DOHH2 (cell line): ENCODE data around the gene VSIR.

Experiments used
- H3F3A ChIP-seq: fragments of 200-600 bp; sonication (generic), shearing (Covaris generic); 2 replicates; pipeline ENCODE4 v1.6.0; 2016; ENCODE audit warnings: antibody characterized with exemption, mild to moderate bottlenecking; ENCODE audit not compliant: control insufficient read depth, insufficient read depth
- H3K27ac ChIP-seq: fragments of 200-600 bp; sonication (generic); 2 replicates; pipeline ENCODE4 v1.5.1; 2014; ENCODE audit warnings: low read depth, mild to moderate bottlenecking, low read length, moderate library complexity
- H3K27me3 ChIP-seq: fragments of 200-600 bp; sonication (generic); 2 replicates; pipeline ENCODE4 v1.6.1; 2014; ENCODE audit warnings: mild to moderate bottlenecking, low read length, mixed read lengths; ENCODE audit not compliant: control insufficient read depth
- H3K36me3 ChIP-seq: fragments of 200-600 bp; sonication (generic); 2 replicates; pipeline ENCODE4 v1.6.1; 2014; ENCODE audit warnings: mild to moderate bottlenecking, low read length, moderate library complexity, mixed read lengths; ENCODE audit not compliant: control insufficient read depth
- H3K4me1 ChIP-seq: fragments of 200-600 bp; sonication (generic); 2 replicates; pipeline ENCODE4 v1.6.1; 2014; ENCODE audit warnings: mild to moderate bottlenecking, low read length, mixed read lengths; ENCODE audit not compliant: control insufficient read depth
- H3K4me2 ChIP-seq: fragments of 200-600 bp; sonication (generic); 2 replicates; pipeline ENCODE4 v1.6.0; 2014; ENCODE audit warnings: mild to moderate bottlenecking, low read length, moderate library complexity
- H3K4me3 ChIP-seq: fragments of 200-600 bp; sonication (generic); 2 replicates; pipeline ENCODE4 v1.5.1; 2014; ENCODE audit warnings: mild to moderate bottlenecking, low read length, mixed read lengths
- H3K79me2 ChIP-seq: fragments of 200-600 bp; sonication (generic); 2 replicates; pipeline ENCODE4 v1.6.1; 2014; ENCODE audit warnings: mild to moderate bottlenecking, low read length, mixed read lengths; ENCODE audit not compliant: control insufficient read depth
- H3K9me2 ChIP-seq: fragments of 200-600 bp; sonication (generic); replicated peaks from 2 replicates; pipeline ENCODE4 v1.6.1; 2014; ENCODE audit warnings: mild to moderate bottlenecking, low read length, mixed read lengths; ENCODE audit not compliant: control insufficient read depth
- H3K9me3 ChIP-seq: fragments of 200-600 bp; sonication (generic); 2 replicates; pipeline ENCODE4 v1.6.1; 2014; ENCODE audit warnings: antibody characterized with exemption, low read length, mixed read lengths; ENCODE audit not compliant: control insufficient read depth, insufficient read depth
- H4K20me1 ChIP-seq: fragments of 200-600 bp; sonication (generic); 2 replicates; pipeline ENCODE4 v1.6.0; 2014; ENCODE audit warnings: low read depth, mild to moderate bottlenecking, antibody characterized with exemption, low read length, moderate library complexity; ENCODE audit not compliant: control insufficient read depth, insufficient read depth
- CTCF ChIP-seq: fragments of 200-600 bp; sonication (generic); IDR thresholded peaks from one replicate; pipeline ENCODE4 v1.5.1; 2014; ENCODE audit warnings: antibody characterized with exemption, mild to moderate bottlenecking, low read depth, low read length; ENCODE audit not compliant: poor library complexity, severe bottlenecking
- EZH2phosphoT487 ChIP-seq: fragments of 200-600 bp; sonication (generic); IDR thresholded peaks from 2 replicates; pipeline ENCODE4 v1.6.1; 2017; ENCODE audit warnings: borderline replicate concordance, mild to moderate bottlenecking, antibody characterized with exemption, low read length, moderate library complexity, mixed read lengths

VSIR gene

GRCh38 chr10:71766717-71767419, 6.5 kb downstream of the VSIR start:
- TF ChIP-seq CTCF (no peak), EZH2phosphoT487 (no peak)
- no peaks in the 10 kb centered on the region for H3K9me2 ChIP-seq
- no peaks in the 10 kb centered on the region for H3F3A ChIP-seq
- no peaks in the 10 kb centered on the region for H3K9me3 ChIP-seq
- peaks cover 3% of the 10 kb centered on the region; the same call in 1 of the 2 replicates for H3K4me1 ChIP-seq
- H3K4me2 ChIP-seq, result no peak overlapping the region
- H3K36me3 ChIP-seq, result no peaks in the 10 kb centered on the region
- H3K27me3 ChIP-seq, result peaks cover 3% of the 10 kb centered on the region; the same call in 1 of the 2 replicates
- H3K79me2 ChIP-seq, result no peaks in the 10 kb centered on the region
- no peaks in the 10 kb centered on the region for H4K20me1 ChIP-seq
- no peak overlapping the region for H3K4me3 ChIP-seq
- H3K27ac ChIP-seq, result no peak overlapping the region

GRCh38 chr10:71765906-71766716, 7.2 kb downstream of the VSIR start:
- TF ChIP-seq EZH2phosphoT487 (no peak), CTCF (no peak)
- H3K27me3 ChIP-seq, result no peaks in the 10 kb centered on the region
- no peaks in the 10 kb centered on the region for H3F3A ChIP-seq
- no peak overlapping the region for H3K4me2 ChIP-seq
- H3K36me3 ChIP-seq, result no peaks in the 10 kb centered on the region
- H3K9me2 ChIP-seq, result no peaks in the 10 kb centered on the region
- H3K4me1 ChIP-seq, result peaks cover 3% of the 10 kb centered on the region; the same call in 1 of the 2 replicates
- H3K79me2 ChIP-seq, result no peaks in the 10 kb centered on the region
- no peaks in the 10 kb centered on the region for H3K9me3 ChIP-seq
- no peak overlapping the region for H3K27ac ChIP-seq
- H4K20me1 ChIP-seq, result no peaks in the 10 kb centered on the region
- no peak overlapping the region for H3K4me3 ChIP-seq

- Histone ChIP-seq H3F3A (no peaks in the 10 kb centered on the region), H4K20me1 (no peaks in the 10 kb centered on the region), H3K9me3 (no peaks in the 10 kb centered on the region), H3K27ac (no peak overlapping the region), H3K4me1 (peaks cover 3% of the 10 kb centered on the region; the same call in 1 of the 2 replicates), H3K36me3 (no peaks in the 10 kb centered on the region), H3K4me3 (no peak overlapping the region), H3K4me2 (no peak overlapping the region), H3K9me2 (no peaks in the 10 kb centered on the region), H3K79me2 (no peaks in the 10 kb centered on the region), H3K27me3 (no peaks in the 10 kb centered on the region)
- no peak for TF ChIP-seq CTCF
- no peak for TF ChIP-seq EZH2phosphoT487
These were observed 8.0 kb downstream of the VSIR start for GRCh38 chr10:71765176-71765904.
